ENCODE results near the gene MYO16.

- TF ChIP-seq CTCF (IDR thresholded peaks at IDR 0.05) (no peak), POLR2A (IDR thresholded peaks at IDR 0.05) (no peak), EP300 (IDR thresholded peaks at IDR 0.05) (no peak)
Observed at GRCh38 chr13:108889324-108889984, 260.0 kb downstream of the MYO16 start.

Data from ovary (tissue), 3 donors.